ENCODE results near the gene NR6A1.

Gene NR6A1

GRCh38 chr9:124506931-124507879, 263.9 kb downstream of the NR6A1 start, which contains the start of gene NR5A1:
NR5A1 (minus strand) TSS chr9:124507399; CDS start chr9:124503395, 4,004 bp downstream.
- in situ Hi-C loops (cut with HindIII; ENCODE audit: low pct_ligation_motif_present, low sequenced_read_pairs), result no loop called here
- Histone ChIP-seq H3K27me3 (replicated peaks) (peaks cover 38% of the 10 kb centered on the region), H3K27ac (no peak within 1 kb of the TSS), H3K4me3 (ENCODE audit: low read depth, low read length) (no peak within 1 kb of the TSS), H3K36me3 (replicated peaks) (no peaks in the 10 kb centered on the region)
- DNase-seq, result no peak
- TF ChIP-seq, protein P1, sequence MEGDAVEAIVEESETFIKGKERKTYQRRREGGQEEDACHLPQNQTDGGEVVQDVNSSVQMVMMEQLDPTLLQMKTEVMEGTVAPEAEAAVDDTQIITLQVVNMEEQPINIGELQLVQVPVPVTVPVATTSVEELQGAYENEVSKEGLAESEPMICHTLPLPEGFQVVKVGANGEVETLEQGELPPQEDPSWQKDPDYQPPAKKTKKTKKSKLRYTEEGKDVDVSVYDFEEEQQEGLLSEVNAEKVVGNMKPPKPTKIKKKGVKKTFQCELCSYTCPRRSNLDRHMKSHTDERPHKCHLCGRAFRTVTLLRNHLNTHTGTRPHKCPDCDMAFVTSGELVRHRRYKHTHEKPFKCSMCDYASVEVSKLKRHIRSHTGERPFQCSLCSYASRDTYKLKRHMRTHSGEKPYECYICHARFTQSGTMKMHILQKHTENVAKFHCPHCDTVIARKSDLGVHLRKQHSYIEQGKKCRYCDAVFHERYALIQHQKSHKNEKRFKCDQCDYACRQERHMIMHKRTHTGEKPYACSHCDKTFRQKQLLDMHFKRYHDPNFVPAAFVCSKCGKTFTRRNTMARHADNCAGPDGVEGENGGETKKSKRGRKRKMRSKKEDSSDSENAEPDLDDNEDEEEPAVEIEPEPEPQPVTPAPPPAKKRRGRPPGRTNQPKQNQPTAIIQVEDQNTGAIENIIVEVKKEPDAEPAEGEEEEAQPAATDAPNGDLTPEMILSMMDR (IDR thresholded peaks at IDR 0.05; ENCODE audit: low read depth, low read length, missing control alignments), result no peak

GRCh38 chr9:124506433-124506832, 264.7 kb downstream of the NR6A1 start:
- H3K27me3 ChIP-seq (replicated peaks), result peaks cover 46% of the 10 kb centered on the region
- no peaks in the 10 kb centered on the region for H3K36me3 ChIP-seq (replicated peaks)
- DNase-seq, result no peak
- TF ChIP-seq, protein P1 (IDR thresholded peaks at IDR 0.05; ENCODE audit: low read depth, low read length, missing control alignments), result no peak
- H3K27ac ChIP-seq, result no peak overlapping the region
- H3K4me3 ChIP-seq (ENCODE audit: low read depth, low read length), result no peak overlapping the region
- in situ Hi-C loops (cut with HindIII; ENCODE audit: low pct_ligation_motif_present, low sequenced_read_pairs), result no loop called here

GRCh38 chr9:124505901-124506346, 265.2 kb downstream of the NR6A1 start:
- DNase-seq, result no peak
- in situ Hi-C loops (cut with HindIII; ENCODE audit: low pct_ligation_motif_present, low sequenced_read_pairs), result no loop called here
- H3K36me3 ChIP-seq (replicated peaks), result no peaks in the 10 kb centered on the region
- H3K27ac ChIP-seq, result no peak overlapping the region
- TF ChIP-seq, protein P1 (IDR thresholded peaks at IDR 0.05; ENCODE audit: low read depth, low read length, missing control alignments), result no peak
- peaks cover 51% of the 10 kb centered on the region for H3K27me3 ChIP-seq (replicated peaks)
- H3K4me3 ChIP-seq (ENCODE audit: low read depth, low read length), result no peak overlapping the region

DNA sequence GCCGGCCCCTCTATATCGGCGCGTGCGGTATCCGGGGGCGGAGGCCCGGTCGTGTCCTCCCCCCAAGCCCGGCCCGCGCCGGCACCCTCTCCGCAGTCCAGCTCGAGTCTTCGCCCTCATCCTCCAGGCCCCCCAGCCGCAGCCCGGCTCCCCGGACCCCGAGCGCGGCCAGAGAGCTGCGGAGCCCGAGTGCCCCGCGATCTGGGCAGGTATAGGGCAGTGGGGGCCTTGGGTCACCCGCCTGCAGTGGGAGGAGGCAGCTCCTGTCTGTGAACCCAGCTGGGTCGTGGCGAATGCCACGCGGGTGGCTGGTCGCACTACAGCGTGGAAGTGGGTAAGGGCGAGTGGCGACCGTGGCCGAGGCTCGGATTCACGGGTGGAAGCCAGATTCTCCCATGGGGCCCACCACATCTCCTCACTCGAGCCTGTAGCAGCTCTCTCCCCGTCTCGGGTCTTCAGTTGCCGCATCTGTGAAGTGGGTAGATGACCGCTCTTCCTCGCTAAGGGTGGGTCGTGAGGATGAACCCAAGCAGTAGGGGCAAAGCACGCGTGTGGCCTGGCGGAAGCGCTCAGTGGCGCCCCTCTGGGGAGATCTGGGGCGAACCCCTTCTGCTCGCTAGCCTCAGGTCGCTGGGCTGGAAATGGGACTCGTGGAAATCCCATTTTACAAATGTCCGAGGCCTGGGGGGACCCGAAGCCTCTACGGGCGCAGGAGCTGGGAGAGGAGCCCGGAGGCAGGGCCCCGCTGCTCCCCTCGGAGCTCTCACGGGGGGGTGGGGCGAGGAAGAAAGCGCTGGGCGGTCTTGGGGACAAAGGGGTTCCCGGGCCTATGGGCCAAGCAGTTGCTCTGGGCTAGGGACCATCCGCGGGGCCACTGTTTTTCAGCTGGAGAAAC, 265.9 kb downstream of the NR6A1 start:
- H3K27ac ChIP-seq, result no peak overlapping the region
- DNase-seq, result no peak
- H3K27me3 ChIP-seq (replicated peaks), result peaks cover 58% of the 10 kb centered on the region
- no peaks in the 10 kb centered on the region for H3K36me3 ChIP-seq (replicated peaks)
- in situ Hi-C loops (cut with HindIII; ENCODE audit: low pct_ligation_motif_present, low sequenced_read_pairs), result no loop called here
- H3K4me3 ChIP-seq (ENCODE audit: low read depth, low read length), result no peak overlapping the region
- TF ChIP-seq, protein P1 (IDR thresholded peaks at IDR 0.05; ENCODE audit: low read depth, low read length, missing control alignments), result no peak

GRCh38 chr9:124504530-124505005, 266.5 kb downstream of the NR6A1 start:
- in situ Hi-C loops (cut with HindIII; ENCODE audit: low pct_ligation_motif_present, low sequenced_read_pairs), result no loop called here
- TF ChIP-seq, protein P1 (IDR thresholded peaks at IDR 0.05; ENCODE audit: low read depth, low read length, missing control alignments), result no peak
- Histone ChIP-seq H3K27me3 (replicated peaks) (peaks cover 60% of the 10 kb centered on the region), H3K4me3 (ENCODE audit: low read depth, low read length) (no peak overlapping the region), H3K36me3 (replicated peaks) (no peaks in the 10 kb centered on the region), H3K27ac (no peak overlapping the region)
- no peak for DNase-seq
